C4-2B (cell line): Measurements from ENCODE around the gene CASK.

Source experiments
- H3K27ac ChIP-seq: fragments of 450-650 bp; 2 replicates; pipeline ENCODE4 v1.5.1; 2017
- ZFX ChIP-seq: fragments of 450-650 bp; IDR thresholded peaks from 2 replicates; pipeline ENCODE4 v1.6.1; 2017
- TF ChIP-seq, protein P1 (sequence below): fragments of 450-650 bp; conservative IDR thresholded peaks from 2 replicates; pipeline ENCODE4 v1.5.1; 2017; ENCODE audit warnings: mild to moderate bottlenecking

Gene CASK

GRCh38 chrX:41634284-41634683, 289.1 kb downstream of the CASK start:
- no peak overlapping the region for H3K27ac ChIP-seq
- TF ChIP-seq, protein P1, sequence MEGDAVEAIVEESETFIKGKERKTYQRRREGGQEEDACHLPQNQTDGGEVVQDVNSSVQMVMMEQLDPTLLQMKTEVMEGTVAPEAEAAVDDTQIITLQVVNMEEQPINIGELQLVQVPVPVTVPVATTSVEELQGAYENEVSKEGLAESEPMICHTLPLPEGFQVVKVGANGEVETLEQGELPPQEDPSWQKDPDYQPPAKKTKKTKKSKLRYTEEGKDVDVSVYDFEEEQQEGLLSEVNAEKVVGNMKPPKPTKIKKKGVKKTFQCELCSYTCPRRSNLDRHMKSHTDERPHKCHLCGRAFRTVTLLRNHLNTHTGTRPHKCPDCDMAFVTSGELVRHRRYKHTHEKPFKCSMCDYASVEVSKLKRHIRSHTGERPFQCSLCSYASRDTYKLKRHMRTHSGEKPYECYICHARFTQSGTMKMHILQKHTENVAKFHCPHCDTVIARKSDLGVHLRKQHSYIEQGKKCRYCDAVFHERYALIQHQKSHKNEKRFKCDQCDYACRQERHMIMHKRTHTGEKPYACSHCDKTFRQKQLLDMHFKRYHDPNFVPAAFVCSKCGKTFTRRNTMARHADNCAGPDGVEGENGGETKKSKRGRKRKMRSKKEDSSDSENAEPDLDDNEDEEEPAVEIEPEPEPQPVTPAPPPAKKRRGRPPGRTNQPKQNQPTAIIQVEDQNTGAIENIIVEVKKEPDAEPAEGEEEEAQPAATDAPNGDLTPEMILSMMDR = no peak
- TF ChIP-seq ZFX = no peak

- TF ChIP-seq, protein P1 = no peak
- no peak for TF ChIP-seq ZFX
- no peak overlapping the region for H3K27ac ChIP-seq
These were observed 293.3 kb downstream of the CASK start for GRCh38 chrX:41630091-41630490.

DNA sequence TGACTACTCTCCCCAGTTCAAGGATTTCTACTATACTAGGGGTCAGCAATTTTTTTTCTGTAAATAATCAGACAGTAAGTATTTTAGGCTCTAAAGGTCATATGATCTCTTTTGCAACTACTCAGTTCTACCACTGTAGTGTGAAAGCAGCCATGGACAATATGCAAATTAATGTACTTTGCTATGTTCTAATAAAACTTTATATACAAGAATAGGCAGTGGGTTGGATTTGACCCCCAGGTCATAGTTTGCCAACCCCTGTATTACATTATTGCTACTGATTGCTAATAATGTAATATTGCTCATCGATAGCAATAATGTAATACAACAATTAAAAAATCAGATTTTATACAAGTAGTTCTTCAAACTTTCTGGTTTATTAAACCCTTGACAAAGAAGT, 293.8 kb downstream of the CASK start:
- no peak overlapping the region for H3K27ac ChIP-seq
- no peak for TF ChIP-seq ZFX
- TF ChIP-seq, protein P1 = no peak

- TF ChIP-seq, protein P1 = no peak
- TF ChIP-seq ZFX = no peak
- H3K27ac ChIP-seq = no peak overlapping the region
These were observed 302.1 kb downstream of the CASK start for GRCh38 chrX:41621222-41621723.

- no peak overlapping the region for H3K27ac ChIP-seq
- no peak for TF ChIP-seq ZFX
- TF ChIP-seq, protein P1 = no peak
These were observed 304.1 kb downstream of the CASK start for GRCh38 chrX:41619221-41619620.

DNA sequence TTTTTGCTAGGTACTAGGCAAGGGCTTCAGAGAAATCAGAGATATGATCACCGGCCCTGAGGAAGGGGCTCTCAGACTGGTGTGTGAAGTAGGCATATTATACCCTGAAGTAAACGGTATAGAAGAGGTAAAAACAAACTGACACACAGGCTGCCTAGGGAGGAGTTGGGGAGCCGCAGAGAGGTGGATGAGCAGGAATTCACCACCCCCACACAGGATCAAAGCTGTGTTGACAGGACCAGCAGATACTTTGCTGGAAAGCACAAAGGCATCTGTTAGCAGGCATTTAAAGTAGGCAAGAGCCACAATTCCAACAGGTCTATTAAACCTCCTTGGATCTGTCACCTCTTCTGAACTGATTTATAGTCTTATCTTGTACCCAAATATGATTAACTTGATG, 306.4 kb downstream of the CASK start:
- H3K27ac ChIP-seq = no peak overlapping the region
- TF ChIP-seq ZFX = no peak
- TF ChIP-seq, protein P1 = no peak

DNA sequence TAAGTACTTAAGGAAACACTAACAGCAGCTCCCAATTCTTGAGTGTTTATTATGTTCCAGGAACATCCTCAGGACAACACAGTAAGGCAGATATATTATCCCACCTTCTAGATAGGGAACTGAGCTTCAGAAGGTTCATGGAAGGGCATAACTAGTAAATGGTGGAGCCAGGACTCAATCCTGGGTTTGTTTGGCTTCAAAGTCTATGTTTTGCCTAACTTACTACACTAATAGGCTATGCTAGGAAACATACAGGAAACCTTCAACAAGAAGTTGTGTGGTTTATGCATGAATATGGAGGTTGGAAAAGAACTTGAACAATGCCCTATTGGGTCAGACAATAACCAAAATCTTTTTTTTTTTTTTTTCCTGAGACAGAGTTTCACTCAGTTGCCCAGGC, 307.1 kb downstream of the CASK start:
- H3K27ac ChIP-seq = no peak overlapping the region
- no peak for TF ChIP-seq ZFX
- TF ChIP-seq, protein P1 = no peak
